NCI-H2171 (cell line): ENCODE measurements around the gene TBRG1.
A peak's percentile ranks its signal among the peaks of the same experiment; 100 is the strongest.
"Not testable (repeated sequence)": the region's sequence is repeated elsewhere in the genome, so short reads cannot be mapped to it uniquely, and the experiment has no call there.

Experiments
- DNase-seq: peaks from one replicate; lab custom pipeline; 2025; lab: John Stamatoyannopoulos, UW

TBRG1 gene

GRCh38 chr11:124622531-124623451 is at the start of gene TBRG1:
TSS of gene TBRG1 (plus strand) at chr11:124622864. CDS start at chr11:124623084, 220 bp downstream.
- peak; percentile 42 for DNase-seq

- no peak for DNase-seq
These were observed 44.8 kb upstream of the TBRG1 start for GRCh38 chr11:124577716-124578427.

- DNase-seq = no peak
These were observed 43.9 kb upstream of the TBRG1 start for GRCh38 chr11:124578761-124579160.

GRCh38 chr11:124581817-124582216 is 40.8 kb upstream of the TBRG1 start:
- no peak for DNase-seq

GRCh38 chr11:124582565-124582964 is 40.1 kb upstream of the TBRG1 start:
- no peak for DNase-seq

- no peak for DNase-seq
These were observed 38.9 kb upstream of the TBRG1 start for GRCh38 chr11:124583781-124584180.

- DNase-seq = no peak
These were observed 37.8 kb upstream of the TBRG1 start for GRCh38 chr11:124584681-124585372.

GRCh38 chr11:124586238-124586860 is 36.3 kb upstream of the TBRG1 start:
- peak; percentile 7 for DNase-seq

GRCh38 chr11:124591430-124591829 is 31.2 kb upstream of the TBRG1 start:
- no peak for DNase-seq

- DNase-seq = no peak
These were observed 30.0 kb upstream of the TBRG1 start for GRCh38 chr11:124592627-124593026.

GRCh38 chr11:124595302-124595701 is 27.4 kb upstream of the TBRG1 start:
- DNase-seq = no peak

- no peak for DNase-seq
These were observed 25.0 kb upstream of the TBRG1 start for GRCh38 chr11:124597626-124598025.

GRCh38 chr11:124600621-124601320 is 21.9 kb upstream of the TBRG1 start:
- no peak for DNase-seq

- DNase-seq = no peak
These were observed 20.5 kb upstream of the TBRG1 start for GRCh38 chr11:124602193-124602592.

- not testable (repeated sequence) for DNase-seq
These were observed 19.9 kb upstream of the TBRG1 start for GRCh38 chr11:124602723-124603122.

- DNase-seq = no peak
These were observed 16.9 kb upstream of the TBRG1 start for GRCh38 chr11:124605719-124606118.

- DNase-seq = no peak
These were observed 14.5 kb upstream of the TBRG1 start for GRCh38 chr11:124608147-124608546.

- DNase-seq = no peak
These were observed 12.4 kb upstream of the TBRG1 start for GRCh38 chr11:124610295-124610694.

- no peak for DNase-seq
These were observed 11.6 kb upstream of the TBRG1 start, which contains the start of gene PANX3 for GRCh38 chr11:124611064-124611463. TSS of gene PANX3 (plus strand) at chr11:124611428. CDS start at chr11:124611557, 129 bp downstream.

- no peak for DNase-seq
These were observed 10.6 kb upstream of the TBRG1 start for GRCh38 chr11:124612045-124612444.

GRCh38 chr11:124612567-124613246 is 10.0 kb upstream of the TBRG1 start:
- no peak for DNase-seq
